ENCODE measurements around the gene SPATA24.
A peak's percentile ranks its signal among the peaks of the same experiment; 100 is the strongest.

SPATA24 gene

DNA sequence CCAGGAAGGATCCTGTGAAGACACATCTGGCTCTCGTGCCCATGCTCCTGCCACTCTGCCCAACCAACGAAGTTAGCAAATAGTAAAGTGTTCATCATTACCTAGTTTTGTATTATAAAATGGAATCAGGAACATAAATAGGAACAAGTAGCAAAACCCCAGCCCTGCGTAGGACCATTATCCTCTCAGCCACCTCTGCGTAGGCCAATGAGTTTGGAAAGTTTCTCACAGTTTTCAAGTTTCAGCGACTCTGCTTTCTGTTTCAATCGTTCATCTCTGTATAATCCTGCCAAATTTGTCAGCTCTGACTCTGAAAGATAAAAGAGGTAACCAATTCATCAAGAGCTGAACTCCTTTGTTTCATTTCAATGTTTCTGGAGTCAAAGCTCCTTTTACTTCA is 10.1 kb upstream of the SPATA24 start:
- H3K4me3 ChIP-seq (ENCODE audit: low read length), result peak overlapping the region; percentile 34; the same call in 1 of the 2 replicates
- H3K9me3 ChIP-seq (replicated peaks; ENCODE audit: insufficient read depth, low read length), result no peaks in the 10 kb centered on the region
- H3K27me3 ChIP-seq (replicated peaks; ENCODE audit: insufficient read depth, low read length), result no peaks in the 10 kb centered on the region
- peak overlapping the region; percentile 83 for H3K9ac ChIP-seq (ENCODE audit: low read length)
- 0 out of 2 replicates have a peak overlapping the region, but pooled peaks have one; percentile 7 for H2AFZ ChIP-seq (ENCODE audit: low read length)
- H4K20me1 ChIP-seq (ENCODE audit: insufficient read depth, low read length), result no peaks in the 10 kb centered on the region
- H3F3A ChIP-seq (ENCODE audit: insufficient read depth, low read length), result peaks cover 34% of the 10 kb centered on the region
- H3K9me2 ChIP-seq (replicated peaks; ENCODE audit: insufficient read depth, low read length), result no peaks in the 10 kb centered on the region
- peaks cover 56% of the 10 kb centered on the region for H3K4me1 ChIP-seq (ENCODE audit: low read length)
- no peaks in the 10 kb centered on the region for H3K36me3 ChIP-seq (replicated peaks; ENCODE audit: insufficient read depth, low read length)
- peak overlapping the region; percentile 63 for H3K4me2 ChIP-seq (ENCODE audit: low read depth, low read length)
- H3K27ac ChIP-seq (ENCODE audit: low read length), result peak overlapping the region; percentile 95
- H3K79me2 ChIP-seq (ENCODE audit: low read length), result no peaks in the 10 kb centered on the region
- TF ChIP-seq EZH2phosphoT487 (IDR thresholded peaks at IDR 0.05; ENCODE audit: low read length) (no peak), EZH2 (optimal IDR thresholded peaks at IDR 0.05; ENCODE audit: low read depth, low read length) (no peak)
- TF ChIP-seq, protein P1, sequence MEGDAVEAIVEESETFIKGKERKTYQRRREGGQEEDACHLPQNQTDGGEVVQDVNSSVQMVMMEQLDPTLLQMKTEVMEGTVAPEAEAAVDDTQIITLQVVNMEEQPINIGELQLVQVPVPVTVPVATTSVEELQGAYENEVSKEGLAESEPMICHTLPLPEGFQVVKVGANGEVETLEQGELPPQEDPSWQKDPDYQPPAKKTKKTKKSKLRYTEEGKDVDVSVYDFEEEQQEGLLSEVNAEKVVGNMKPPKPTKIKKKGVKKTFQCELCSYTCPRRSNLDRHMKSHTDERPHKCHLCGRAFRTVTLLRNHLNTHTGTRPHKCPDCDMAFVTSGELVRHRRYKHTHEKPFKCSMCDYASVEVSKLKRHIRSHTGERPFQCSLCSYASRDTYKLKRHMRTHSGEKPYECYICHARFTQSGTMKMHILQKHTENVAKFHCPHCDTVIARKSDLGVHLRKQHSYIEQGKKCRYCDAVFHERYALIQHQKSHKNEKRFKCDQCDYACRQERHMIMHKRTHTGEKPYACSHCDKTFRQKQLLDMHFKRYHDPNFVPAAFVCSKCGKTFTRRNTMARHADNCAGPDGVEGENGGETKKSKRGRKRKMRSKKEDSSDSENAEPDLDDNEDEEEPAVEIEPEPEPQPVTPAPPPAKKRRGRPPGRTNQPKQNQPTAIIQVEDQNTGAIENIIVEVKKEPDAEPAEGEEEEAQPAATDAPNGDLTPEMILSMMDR (IDR thresholded peaks at IDR 0.05; ENCODE audit: low read length), result no peak
- DNase-seq, result peak; percentile 80

DNA sequence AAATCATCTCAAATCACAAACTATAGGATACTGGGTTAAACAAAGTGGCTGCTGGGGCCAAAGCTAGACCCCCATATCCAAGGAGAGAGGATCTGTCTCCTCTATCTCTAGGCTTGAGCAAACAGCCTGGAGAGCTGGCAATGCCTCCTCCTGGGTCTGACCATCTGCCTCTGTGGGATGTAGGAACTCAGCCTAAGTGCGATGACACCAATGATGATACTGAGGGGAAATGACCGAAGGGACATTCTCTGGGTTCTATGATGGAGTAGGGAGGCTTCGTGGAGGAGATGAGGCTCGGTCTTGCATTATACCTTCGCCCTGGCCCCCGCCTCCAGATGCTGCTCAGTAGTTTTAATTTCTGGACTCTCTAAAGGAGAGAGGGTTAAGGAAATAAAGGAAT is 9.3 kb upstream of the SPATA24 start:
- no peaks in the 10 kb centered on the region for H3K9me3 ChIP-seq (replicated peaks; ENCODE audit: insufficient read depth, low read length)
- H3K36me3 ChIP-seq (replicated peaks; ENCODE audit: insufficient read depth, low read length), result no peaks in the 10 kb centered on the region
- 0 out of 2 replicates have a peak overlapping the region, but pooled peaks have one; percentile 63 for H3K4me2 ChIP-seq (ENCODE audit: low read depth, low read length)
- no peak overlapping the region for H2AFZ ChIP-seq (ENCODE audit: low read length)
- H3K4me3 ChIP-seq (ENCODE audit: low read length), result no peak overlapping the region
- H3K9ac ChIP-seq (ENCODE audit: low read length), result peak overlapping the region; percentile 83; the same call in 1 of the 2 replicates
- TF ChIP-seq EZH2 (optimal IDR thresholded peaks at IDR 0.05; ENCODE audit: low read depth, low read length), result no peak
- TF ChIP-seq EZH2phosphoT487 (IDR thresholded peaks at IDR 0.05; ENCODE audit: low read length), result no peak
- TF ChIP-seq, protein P1 (IDR thresholded peaks at IDR 0.05; ENCODE audit: low read length), result no peak
- DNase-seq, result no peak
- H3K27me3 ChIP-seq (replicated peaks; ENCODE audit: insufficient read depth, low read length), result no peaks in the 10 kb centered on the region
- H3F3A ChIP-seq (ENCODE audit: insufficient read depth, low read length), result peaks cover 34% of the 10 kb centered on the region
- H3K9me2 ChIP-seq (replicated peaks; ENCODE audit: insufficient read depth, low read length), result no peaks in the 10 kb centered on the region
- H4K20me1 ChIP-seq (ENCODE audit: insufficient read depth, low read length), result no peaks in the 10 kb centered on the region
- peaks cover 48% of the 10 kb centered on the region for H3K4me1 ChIP-seq (ENCODE audit: low read length)
- H3K27ac ChIP-seq (ENCODE audit: low read length), result peak overlapping the region; percentile 95
- no peaks in the 10 kb centered on the region for H3K79me2 ChIP-seq (ENCODE audit: low read length)

DNA sequence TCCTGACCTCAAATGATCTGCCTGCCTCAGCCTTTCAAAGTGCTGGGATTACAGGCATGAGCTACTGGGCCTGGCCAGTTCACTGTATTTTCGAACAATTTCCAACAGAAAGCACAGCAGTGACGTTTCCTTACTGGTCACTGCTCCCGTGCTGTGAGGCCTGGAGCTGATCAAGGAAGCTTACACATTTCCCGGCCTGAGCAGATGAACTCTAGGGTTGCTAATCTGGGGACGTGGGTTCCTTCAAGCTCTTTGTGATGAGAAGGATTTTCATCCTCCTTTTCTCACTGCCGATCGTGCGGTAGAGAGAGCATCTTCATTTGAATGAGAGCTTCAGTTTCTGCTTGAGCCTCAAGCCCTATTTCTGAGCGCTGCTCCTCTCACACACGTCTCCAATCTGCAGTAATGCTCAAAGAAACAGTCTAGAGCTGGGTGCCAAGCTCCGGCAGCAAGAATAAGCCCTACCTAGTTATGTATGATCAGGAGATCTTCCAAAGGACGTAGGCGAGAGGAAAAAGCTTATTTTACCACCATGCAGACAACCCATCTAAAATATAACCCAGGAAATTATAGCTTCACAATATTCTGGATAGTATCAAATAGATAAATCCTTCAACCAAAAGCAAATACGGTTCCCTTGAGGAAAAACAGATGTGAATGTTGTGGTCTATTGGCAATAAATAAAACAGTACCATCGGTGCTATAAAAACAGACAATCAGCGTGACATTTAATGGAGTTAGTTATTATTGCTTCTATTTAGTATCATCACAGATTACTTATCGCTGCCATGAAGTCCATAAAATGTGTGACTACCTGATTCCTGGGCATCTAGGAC is 7.3 kb upstream of the SPATA24 start:
- no peak overlapping the region for H3K4me2 ChIP-seq (ENCODE audit: low read depth, low read length)
- H3K9me2 ChIP-seq (replicated peaks; ENCODE audit: insufficient read depth, low read length), result no peaks in the 10 kb centered on the region
- peaks cover 32% of the 10 kb centered on the region for H3F3A ChIP-seq (ENCODE audit: insufficient read depth, low read length)
- H3K9ac ChIP-seq (ENCODE audit: low read length), result no peak overlapping the region
- TF ChIP-seq EZH2phosphoT487 (IDR thresholded peaks at IDR 0.05; ENCODE audit: low read length) (no peak), EZH2 (optimal IDR thresholded peaks at IDR 0.05; ENCODE audit: low read depth, low read length) (no peak)
- TF ChIP-seq, protein P1 (IDR thresholded peaks at IDR 0.05; ENCODE audit: low read length), result no peak
- H4K20me1 ChIP-seq (ENCODE audit: insufficient read depth, low read length), result no peaks in the 10 kb centered on the region
- H3K79me2 ChIP-seq (ENCODE audit: low read length), result no peaks in the 10 kb centered on the region
- H3K27ac ChIP-seq (ENCODE audit: low read length), result no peak overlapping the region
- no peaks in the 10 kb centered on the region for H3K27me3 ChIP-seq (replicated peaks; ENCODE audit: insufficient read depth, low read length)
- no peak overlapping the region for H2AFZ ChIP-seq (ENCODE audit: low read length)
- H3K4me3 ChIP-seq (ENCODE audit: low read length), result no peak overlapping the region
- H3K9me3 ChIP-seq (replicated peaks; ENCODE audit: insufficient read depth, low read length), result no peaks in the 10 kb centered on the region
- no peak for DNase-seq
- peaks cover 47% of the 10 kb centered on the region for H3K4me1 ChIP-seq (ENCODE audit: low read length)
- no peaks in the 10 kb centered on the region for H3K36me3 ChIP-seq (replicated peaks; ENCODE audit: insufficient read depth, low read length)

Measured in MM.1S (cell line).